ENCODE measurements around the gene MPPE1.

The MPPE1 gene

GRCh38 chr18:11905613-11906012 is 2.5 kb downstream of the MPPE1 start:
- Histone ChIP-seq H3K27me3 (replicated peaks; ENCODE audit: insufficient read depth, low read length) (no peaks in the 10 kb centered on the region), H2AFZ (ENCODE audit: low read length) (no peak overlapping the region), H3K9me3 (replicated peaks; ENCODE audit: insufficient read depth, low read length) (no peaks in the 10 kb centered on the region), H3K36me3 (replicated peaks; ENCODE audit: insufficient read depth, low read length) (no peaks in the 10 kb centered on the region), H3K9me2 (replicated peaks; ENCODE audit: insufficient read depth, low read length) (no peaks in the 10 kb centered on the region), H4K20me1 (ENCODE audit: insufficient read depth, low read length) (no peaks in the 10 kb centered on the region), H3K4me3 (ENCODE audit: low read length) (no peak overlapping the region), H3K4me1 (ENCODE audit: low read length) (no peaks in the 10 kb centered on the region), H3K27ac (ENCODE audit: low read length) (no peak overlapping the region), H3K9ac (ENCODE audit: low read length) (no peak overlapping the region), H3K79me2 (ENCODE audit: low read length) (peaks cover 3% of the 10 kb centered on the region; the same call in 1 of the 2 replicates), H3K4me2 (ENCODE audit: low read depth, low read length) (no peak overlapping the region), H3F3A (ENCODE audit: insufficient read depth, low read length) (0 out of 2 replicates have a peak, but pooled peaks cover 4% of the 10 kb centered on the region)
- DNase-seq: no peak
- no peak for TF ChIP-seq EZH2phosphoT487 (IDR thresholded peaks at IDR 0.05; ENCODE audit: low read length)
- TF ChIP-seq EZH2 (optimal IDR thresholded peaks at IDR 0.05; ENCODE audit: low read depth, low read length): no peak
- TF ChIP-seq, protein P1, sequence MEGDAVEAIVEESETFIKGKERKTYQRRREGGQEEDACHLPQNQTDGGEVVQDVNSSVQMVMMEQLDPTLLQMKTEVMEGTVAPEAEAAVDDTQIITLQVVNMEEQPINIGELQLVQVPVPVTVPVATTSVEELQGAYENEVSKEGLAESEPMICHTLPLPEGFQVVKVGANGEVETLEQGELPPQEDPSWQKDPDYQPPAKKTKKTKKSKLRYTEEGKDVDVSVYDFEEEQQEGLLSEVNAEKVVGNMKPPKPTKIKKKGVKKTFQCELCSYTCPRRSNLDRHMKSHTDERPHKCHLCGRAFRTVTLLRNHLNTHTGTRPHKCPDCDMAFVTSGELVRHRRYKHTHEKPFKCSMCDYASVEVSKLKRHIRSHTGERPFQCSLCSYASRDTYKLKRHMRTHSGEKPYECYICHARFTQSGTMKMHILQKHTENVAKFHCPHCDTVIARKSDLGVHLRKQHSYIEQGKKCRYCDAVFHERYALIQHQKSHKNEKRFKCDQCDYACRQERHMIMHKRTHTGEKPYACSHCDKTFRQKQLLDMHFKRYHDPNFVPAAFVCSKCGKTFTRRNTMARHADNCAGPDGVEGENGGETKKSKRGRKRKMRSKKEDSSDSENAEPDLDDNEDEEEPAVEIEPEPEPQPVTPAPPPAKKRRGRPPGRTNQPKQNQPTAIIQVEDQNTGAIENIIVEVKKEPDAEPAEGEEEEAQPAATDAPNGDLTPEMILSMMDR (IDR thresholded peaks at IDR 0.05; ENCODE audit: low read length): no peak

- Histone ChIP-seq H3K4me1 (ENCODE audit: low read length) (no peaks in the 10 kb centered on the region), H3F3A (ENCODE audit: insufficient read depth, low read length) (no peaks in the 10 kb centered on the region), H3K4me2 (ENCODE audit: low read depth, low read length) (no peak overlapping the region), H3K36me3 (replicated peaks; ENCODE audit: insufficient read depth, low read length) (no peaks in the 10 kb centered on the region), H3K9ac (ENCODE audit: low read length) (no peak overlapping the region), H3K27me3 (replicated peaks; ENCODE audit: insufficient read depth, low read length) (no peaks in the 10 kb centered on the region), H3K9me3 (replicated peaks; ENCODE audit: insufficient read depth, low read length) (no peaks in the 10 kb centered on the region), H3K27ac (ENCODE audit: low read length) (no peak overlapping the region), H4K20me1 (ENCODE audit: insufficient read depth, low read length) (no peaks in the 10 kb centered on the region), H3K79me2 (ENCODE audit: low read length) (peaks cover 3% of the 10 kb centered on the region; the same call in 1 of the 2 replicates), H3K9me2 (replicated peaks; ENCODE audit: insufficient read depth, low read length) (no peaks in the 10 kb centered on the region), H2AFZ (ENCODE audit: low read length) (no peak overlapping the region), H3K4me3 (ENCODE audit: low read length) (no peak overlapping the region)
- TF ChIP-seq, protein P1 (IDR thresholded peaks at IDR 0.05; ENCODE audit: low read length): no peak
- TF ChIP-seq EZH2 (optimal IDR thresholded peaks at IDR 0.05; ENCODE audit: low read depth, low read length): no peak
- no peak for DNase-seq
Measured at GRCh38 chr18:11902522-11903292, 5.4 kb downstream of the MPPE1 start.

DNA sequence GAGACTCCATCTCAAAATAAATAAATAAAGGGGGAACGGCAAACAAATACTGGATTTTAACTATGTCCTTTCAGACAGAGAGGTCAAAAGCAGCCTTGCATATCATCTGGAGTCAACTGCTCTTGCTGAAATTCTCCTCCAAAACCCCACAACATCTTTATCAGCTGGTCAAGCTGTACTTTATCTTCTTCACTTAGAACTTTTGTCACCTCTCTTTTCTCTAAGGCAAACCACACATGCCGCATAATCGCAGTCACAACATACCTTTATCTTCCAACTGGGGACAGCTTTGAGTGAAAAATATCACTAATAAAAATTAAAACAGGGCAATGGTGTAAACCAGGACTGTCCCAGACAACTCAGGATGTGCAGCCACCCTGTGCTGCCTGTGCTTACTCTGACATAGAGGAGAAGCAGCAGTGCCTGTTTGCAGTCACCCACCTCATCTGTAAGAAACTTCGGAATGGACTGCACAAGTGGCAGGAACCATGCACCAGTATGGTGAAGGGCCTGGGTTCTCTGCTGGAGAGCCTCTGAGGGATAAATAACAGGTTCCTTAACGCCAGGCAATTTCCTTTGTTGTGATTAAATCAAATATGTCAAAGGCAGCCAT is 6.2 kb downstream of the MPPE1 start:
- Histone ChIP-seq H3K27ac (ENCODE audit: low read length) (no peak overlapping the region), H3K9me3 (replicated peaks; ENCODE audit: insufficient read depth, low read length) (no peaks in the 10 kb centered on the region), H4K20me1 (ENCODE audit: insufficient read depth, low read length) (no peaks in the 10 kb centered on the region), H3K4me1 (ENCODE audit: low read length) (no peaks in the 10 kb centered on the region), H3K36me3 (replicated peaks; ENCODE audit: insufficient read depth, low read length) (no peaks in the 10 kb centered on the region), H3K9ac (ENCODE audit: low read length) (no peak overlapping the region), H3K4me3 (ENCODE audit: low read length) (no peak overlapping the region), H3F3A (ENCODE audit: insufficient read depth, low read length) (no peaks in the 10 kb centered on the region), H3K9me2 (replicated peaks; ENCODE audit: insufficient read depth, low read length) (no peaks in the 10 kb centered on the region), H3K27me3 (replicated peaks; ENCODE audit: insufficient read depth, low read length) (no peaks in the 10 kb centered on the region), H2AFZ (ENCODE audit: low read length) (no peak overlapping the region), H3K4me2 (ENCODE audit: low read depth, low read length) (no peak overlapping the region), H3K79me2 (ENCODE audit: low read length) (no peaks in the 10 kb centered on the region)
- TF ChIP-seq EZH2phosphoT487 (IDR thresholded peaks at IDR 0.05; ENCODE audit: low read length) (no peak), EZH2 (optimal IDR thresholded peaks at IDR 0.05; ENCODE audit: low read depth, low read length) (no peak)
- TF ChIP-seq, protein P1 (IDR thresholded peaks at IDR 0.05; ENCODE audit: low read length): no peak
- no peak for DNase-seq
